ENCODE data around the gene NHSL1.

Gene NHSL1

GRCh38 chr6:138523347-138524210 is 24.3 kb upstream of the NHSL1 start:
- DNase-seq: peak; percentile 35

DNA sequence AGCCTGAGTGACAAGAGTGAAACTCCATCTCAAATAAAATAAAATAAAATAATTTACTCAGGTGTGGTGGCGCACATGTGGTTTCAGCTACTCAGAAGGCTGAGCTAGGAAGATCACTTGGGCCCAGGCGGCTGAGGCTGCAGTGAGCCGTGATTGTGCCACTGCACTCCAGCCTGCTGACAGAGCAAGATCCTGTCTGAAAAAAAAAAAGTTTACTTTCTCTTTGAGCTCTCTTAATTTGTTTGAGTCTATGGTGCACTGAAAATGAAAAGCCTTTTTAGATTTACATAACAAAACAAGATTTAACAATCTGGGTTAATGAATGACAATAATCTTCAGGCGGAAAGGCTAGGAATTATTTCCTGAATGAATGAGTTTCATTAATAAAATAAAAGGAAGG is 23.3 kb upstream of the NHSL1 start:
- no peak for DNase-seq

DNA sequence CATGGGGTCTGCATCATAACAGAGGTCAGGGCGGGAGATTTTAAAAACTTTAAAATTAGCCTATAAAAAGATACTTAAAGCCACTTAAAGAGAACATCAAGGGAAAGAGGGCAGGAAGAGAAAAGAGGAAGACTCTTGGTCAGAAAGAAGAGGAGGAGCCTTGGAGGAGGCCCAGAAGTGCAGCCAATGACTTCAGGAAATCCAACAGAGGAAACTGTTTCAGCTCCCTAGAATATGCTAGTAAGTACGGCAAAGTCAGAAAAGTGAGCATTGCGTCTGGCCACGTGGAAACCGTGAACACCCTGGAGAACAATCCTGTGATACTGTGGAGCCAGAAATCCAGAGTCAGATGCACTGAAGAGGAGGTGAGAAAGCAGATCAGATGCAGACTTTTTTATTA is 22.5 kb upstream of the NHSL1 start:
- no peak for DNase-seq

DNA sequence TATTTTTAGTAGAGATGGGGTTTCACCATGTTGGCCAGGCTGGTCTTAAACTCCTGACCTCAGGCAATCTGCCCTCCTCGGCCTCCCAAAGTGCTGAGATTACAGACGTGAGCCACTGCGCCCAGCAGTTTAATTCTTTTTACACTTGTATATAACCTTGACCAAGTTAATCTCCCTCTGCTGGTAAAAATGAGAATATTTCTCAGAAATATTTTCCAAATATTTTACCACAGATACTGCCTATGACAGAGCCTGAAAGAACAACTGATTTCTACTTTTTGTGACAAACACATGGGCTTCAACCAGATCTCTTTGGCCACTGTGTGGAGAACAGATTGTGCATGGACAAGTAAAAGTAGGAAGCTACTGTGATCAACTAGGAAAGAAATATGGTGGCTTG is 21.2 kb upstream of the NHSL1 start:
- peak; percentile 26 for DNase-seq

GRCh38 chr6:138518054-138518453 is 18.8 kb upstream of the NHSL1 start:
- no peak for DNase-seq

DNA sequence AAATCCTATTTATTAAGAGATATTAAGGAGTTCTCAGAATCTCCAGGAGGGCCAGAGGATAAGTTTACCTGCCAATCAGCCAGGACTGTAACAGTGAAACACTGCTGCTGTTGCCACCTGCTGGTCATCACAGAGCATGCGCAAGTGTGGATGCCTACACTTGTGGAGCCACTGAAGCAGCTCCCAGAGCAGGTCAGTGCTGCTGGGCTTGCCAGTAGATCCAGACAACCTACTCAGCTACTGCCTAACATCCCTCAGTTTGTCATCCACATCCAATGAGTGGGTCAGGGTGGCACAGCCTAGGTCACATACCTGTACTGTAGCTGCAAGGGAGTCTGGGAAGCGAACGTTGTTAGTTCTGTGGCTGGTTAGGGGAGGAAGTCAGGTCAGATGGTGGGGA is 18.3 kb upstream of the NHSL1 start:
- DNase-seq: peak; percentile 74

DNA sequence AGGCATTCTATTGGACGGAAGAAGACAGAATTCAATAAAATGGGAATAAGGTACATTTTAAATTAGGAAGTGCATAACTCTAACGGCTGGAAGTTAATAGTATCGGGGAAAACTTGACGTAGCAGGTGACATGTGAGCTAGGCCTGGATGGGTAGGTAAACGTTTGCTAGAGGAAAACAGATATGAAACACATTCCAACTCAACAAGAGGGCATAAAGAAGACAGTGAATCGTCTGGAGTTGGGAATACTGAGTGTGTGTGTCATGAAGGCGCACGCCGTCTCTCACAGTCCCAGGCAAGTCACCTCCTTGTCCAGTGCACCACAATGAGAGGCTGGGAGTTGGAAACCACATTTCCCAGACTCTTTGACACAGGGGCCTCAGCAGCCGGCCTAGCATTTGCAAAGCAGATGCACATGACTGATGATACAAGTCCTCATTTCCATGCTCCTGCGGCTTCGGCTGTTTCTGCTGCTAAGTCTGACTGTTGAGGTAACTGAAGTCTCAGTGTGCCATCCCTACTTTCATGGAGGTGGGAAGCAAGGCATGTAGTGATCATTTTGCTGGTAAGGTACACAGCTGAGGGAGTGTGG is 16.5 kb upstream of the NHSL1 start:
- DNase-seq: no peak

DNA sequence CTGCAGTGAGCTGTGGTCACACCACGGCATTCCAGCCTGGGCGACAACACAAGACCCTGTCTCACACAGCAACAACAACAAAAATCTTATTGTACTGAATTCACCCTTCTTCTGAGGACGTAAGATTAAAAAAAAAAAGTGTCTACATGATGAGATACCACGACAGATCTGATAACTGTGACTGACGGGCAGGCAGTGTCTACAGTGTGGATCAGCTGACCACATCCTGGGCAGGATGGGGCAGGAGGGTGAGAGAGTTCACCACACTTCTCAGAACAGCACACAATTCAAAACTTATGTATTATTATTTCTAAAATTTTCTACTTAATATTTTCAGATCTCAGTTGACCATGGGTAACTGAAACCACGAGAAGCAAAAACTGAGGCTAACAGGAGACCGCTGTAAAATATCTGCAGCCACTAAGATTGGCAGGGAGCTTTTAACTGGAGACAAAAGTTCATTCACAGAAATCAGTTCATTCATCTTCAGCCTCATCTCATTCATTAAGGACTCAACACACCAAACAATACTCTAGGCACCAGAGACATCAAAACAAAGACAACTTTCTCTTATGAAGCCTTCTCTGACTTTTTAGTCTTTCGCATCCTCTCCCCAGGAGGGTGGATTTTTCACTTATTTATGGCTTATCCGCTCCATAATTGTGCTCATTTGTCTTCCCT is 15.7 kb upstream of the NHSL1 start:
- no peak for DNase-seq

- DNase-seq: no peak
Measured at GRCh38 chr6:138512609-138513008, 13.3 kb upstream of the NHSL1 start.

DNA sequence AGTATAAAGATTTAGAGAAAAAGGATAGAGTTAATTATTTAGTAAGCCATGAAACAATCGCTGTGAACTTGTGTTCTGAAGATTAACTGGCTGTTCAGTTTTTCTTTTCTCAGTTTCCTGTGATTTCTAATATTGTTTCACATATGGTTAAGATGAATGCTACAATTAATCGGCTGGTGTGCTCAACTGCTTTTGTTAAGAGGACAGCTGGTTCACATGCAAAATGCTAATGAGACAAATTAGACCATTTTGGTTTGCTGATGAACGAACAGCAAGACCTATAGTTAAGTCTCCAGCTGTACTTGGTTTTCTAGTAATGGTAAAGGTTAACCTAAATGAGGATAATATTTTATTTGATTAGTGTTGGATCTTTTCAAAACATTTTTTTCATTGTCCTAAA is 10.8 kb upstream of the NHSL1 start:
- DNase-seq: peak; percentile 81

DNA sequence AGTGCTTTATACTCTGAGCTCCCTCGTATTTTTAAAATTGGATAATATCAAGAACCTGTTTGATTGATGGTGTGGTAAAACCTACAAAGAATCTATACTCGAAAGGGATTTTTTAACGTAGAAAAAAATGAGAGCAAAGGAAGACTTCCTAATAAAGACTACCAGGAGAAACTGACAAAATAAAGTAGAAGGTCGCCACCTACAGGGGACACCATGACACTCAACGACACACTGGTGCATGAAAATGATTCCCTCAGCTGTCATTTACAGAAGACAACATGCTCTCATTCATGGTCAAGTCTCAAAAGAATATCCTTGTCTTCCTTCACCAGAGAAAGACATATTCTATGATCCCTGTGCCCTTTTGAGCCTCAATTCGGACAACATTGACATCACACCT is 10.1 kb upstream of the NHSL1 start:
- DNase-seq: peak; percentile 84

DNA sequence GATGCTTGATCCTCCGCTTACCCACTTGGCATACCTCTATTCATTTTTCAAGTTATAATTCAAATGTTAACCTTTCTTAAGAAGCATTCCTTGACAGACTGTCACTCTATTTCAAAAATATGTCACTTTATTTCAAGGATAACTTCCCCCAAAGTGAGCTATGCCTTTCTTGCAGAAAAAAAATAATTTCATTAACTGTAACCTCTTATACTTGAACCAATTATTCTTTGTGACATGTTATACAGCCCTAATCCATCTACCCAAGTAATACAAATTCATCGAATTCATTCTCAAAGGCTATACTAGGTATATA is 9.3 kb upstream of the NHSL1 start:
- no peak for DNase-seq

GRCh38 chr6:138507977-138508675 is 8.8 kb upstream of the NHSL1 start:
- DNase-seq: no peak

GRCh38 chr6:138504764-138505689 is 5.7 kb upstream of the NHSL1 start:
- DNase-seq: peak; percentile 39

GRCh38 chr6:138503881-138504680 is 4.8 kb upstream of the NHSL1 start:
- no peak for DNase-seq

- DNase-seq: no peak
Measured at GRCh38 chr6:138502546-138502945, 3.3 kb upstream of the NHSL1 start.

GRCh38 chr6:138500867-138501446 is 1.7 kb upstream of the NHSL1 start:
- DNase-seq: peak; percentile 41

DNA sequence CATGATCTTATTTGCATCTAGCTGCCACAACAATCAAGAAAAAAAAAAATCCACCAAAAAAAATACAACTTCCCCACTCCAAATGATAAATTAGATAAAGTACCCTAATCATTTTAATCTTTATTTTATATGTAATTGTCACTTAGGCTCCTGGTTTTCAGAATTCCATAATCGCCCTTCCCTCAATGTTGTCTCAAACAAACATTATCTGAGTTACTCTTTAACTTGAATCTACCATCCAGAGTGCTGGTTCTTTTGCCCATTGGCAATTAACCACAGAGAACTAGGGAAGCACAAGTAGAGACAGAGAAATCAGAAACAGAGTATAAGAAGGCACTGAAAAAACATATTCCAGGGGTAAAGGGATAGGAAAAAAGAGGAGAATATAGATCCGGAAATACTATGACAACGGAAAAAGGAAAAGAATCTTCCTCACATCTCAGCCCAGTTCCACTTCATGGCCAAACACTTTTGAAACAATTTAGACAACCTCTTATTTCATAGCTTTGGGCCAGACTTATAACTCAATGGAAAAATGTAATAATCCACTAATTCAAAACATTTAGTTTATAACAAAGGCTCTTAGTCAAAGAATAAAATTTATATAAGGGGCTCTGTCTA is 861 bp upstream of the NHSL1 start:
- peak; percentile 27 for DNase-seq

DNA sequence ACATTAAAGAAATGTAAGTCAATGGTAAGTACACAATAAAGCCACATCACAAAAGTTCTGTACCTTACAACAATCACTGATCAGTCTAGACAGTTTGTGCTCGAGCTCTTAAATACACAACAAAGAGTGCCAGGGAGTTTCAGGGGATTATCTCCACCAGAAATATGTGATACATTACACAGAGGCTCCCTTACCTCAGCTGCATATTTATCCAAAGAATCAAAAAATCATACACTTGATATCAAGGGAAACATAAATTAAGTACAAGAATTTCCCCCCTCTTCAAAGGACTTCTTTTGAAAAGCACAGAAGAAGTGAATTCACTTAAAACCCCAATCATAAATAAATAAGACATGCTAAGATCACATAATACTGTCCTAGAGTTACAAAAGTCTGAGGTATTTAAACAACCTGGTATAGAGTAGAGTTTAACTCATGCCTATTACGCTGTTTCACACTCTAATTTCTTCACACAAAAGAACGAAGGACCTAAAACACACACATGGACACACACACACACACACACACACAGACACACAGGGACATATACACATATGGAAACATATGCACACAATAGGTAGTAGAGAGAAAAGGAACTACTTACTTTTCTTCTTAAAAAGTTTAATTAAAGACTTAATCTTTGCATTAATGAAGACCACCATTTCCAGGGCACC is 528 bp downstream of the NHSL1 start:
- DNase-seq: peak; percentile 84

DNA sequence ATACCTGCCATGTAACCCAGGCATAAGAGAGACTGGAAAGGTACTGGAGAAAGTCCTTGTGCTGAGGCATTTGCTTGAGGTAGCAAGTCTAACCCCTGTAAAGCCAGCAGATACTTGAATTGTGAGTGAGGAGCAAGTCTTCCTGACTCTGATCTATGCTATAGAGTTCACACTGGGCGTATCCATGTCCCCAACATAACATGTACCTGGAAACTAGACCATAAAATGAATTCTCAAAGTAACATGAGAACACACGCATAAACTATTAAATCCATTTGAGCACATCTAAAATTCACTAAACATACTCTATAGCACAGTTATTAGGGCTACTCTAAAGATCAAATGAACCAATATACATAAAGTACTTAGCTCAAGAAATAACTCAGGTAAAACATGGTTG is 2.0 kb downstream of the NHSL1 start:
- DNase-seq: no peak
